Measurements from ENCODE around the gene STXBP1. TPM values are rescaled to one million over a fixed set of nuclear protein-coding genes. Genes with fewer than 3 reads are reported as not detected.

STXBP1 gene
- total RNA-seq, 6 experiments from 2014 or later = 1.8 to 13.5 (median 4.1) TPM

DNA sequence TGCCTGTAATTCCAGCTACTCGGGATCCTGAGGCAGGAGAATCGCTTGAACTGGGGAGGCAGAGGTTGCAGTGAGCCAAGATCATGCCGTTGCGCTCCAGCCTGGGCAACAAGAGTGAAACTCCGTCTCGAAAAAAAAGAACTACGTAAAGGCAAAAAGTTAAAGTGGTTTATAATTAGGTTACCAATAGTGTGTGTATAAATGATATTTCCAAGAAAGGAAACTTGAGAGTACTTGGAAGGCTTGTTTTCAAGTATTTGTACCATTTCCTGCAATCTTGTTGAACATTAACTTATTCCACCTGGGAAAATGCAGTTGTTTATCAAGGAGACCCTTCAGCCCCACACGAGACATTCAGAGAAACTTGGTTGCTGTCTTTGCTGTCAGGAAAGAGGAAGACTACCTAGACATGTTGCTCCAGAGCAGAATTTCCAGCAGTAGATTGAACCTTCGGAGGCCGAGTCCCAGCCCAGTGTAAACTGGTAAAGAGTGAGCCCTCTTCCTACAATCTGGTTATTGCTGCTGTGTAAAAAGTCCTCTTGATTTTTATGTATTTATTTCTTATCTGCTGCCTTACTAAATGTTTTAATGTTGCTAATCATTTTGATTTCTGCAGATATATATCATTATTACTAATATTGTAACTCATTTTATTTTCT, 30.1 kb downstream of the STXBP1 start:
- H3K4me1 ChIP-seq = peaks cover 0 to 6% (median 0%) of the 10 kb centered on the region in 4 donors
- no peak overlapping the region for H3K27ac ChIP-seq
- WGBS (ENCODE audit: insufficient coverage, low coverage, low lambda C conversion rate, missing lambda C conversion rate) = 56% methylated on average over 10 of the region's 10 CpGs
- TF ChIP-seq, protein P1, sequence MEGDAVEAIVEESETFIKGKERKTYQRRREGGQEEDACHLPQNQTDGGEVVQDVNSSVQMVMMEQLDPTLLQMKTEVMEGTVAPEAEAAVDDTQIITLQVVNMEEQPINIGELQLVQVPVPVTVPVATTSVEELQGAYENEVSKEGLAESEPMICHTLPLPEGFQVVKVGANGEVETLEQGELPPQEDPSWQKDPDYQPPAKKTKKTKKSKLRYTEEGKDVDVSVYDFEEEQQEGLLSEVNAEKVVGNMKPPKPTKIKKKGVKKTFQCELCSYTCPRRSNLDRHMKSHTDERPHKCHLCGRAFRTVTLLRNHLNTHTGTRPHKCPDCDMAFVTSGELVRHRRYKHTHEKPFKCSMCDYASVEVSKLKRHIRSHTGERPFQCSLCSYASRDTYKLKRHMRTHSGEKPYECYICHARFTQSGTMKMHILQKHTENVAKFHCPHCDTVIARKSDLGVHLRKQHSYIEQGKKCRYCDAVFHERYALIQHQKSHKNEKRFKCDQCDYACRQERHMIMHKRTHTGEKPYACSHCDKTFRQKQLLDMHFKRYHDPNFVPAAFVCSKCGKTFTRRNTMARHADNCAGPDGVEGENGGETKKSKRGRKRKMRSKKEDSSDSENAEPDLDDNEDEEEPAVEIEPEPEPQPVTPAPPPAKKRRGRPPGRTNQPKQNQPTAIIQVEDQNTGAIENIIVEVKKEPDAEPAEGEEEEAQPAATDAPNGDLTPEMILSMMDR (IDR thresholded peaks at IDR 0.05) = no peak
- TF ChIP-seq POLR2A (IDR thresholded peaks at IDR 0.05) = no peak
- no peaks in the 10 kb centered on the region for H3K36me3 ChIP-seq
- no peaks in the 10 kb centered on the region for H3K27me3 ChIP-seq
- intact Hi-C loops (cut with DNase I) = no loop called here
- DNase-seq (no peak), ATAC-seq (no peak)
- no peak overlapping the region for H3K4me3 ChIP-seq
- no peaks in the 10 kb centered on the region for H3K9me3 ChIP-seq

DNA sequence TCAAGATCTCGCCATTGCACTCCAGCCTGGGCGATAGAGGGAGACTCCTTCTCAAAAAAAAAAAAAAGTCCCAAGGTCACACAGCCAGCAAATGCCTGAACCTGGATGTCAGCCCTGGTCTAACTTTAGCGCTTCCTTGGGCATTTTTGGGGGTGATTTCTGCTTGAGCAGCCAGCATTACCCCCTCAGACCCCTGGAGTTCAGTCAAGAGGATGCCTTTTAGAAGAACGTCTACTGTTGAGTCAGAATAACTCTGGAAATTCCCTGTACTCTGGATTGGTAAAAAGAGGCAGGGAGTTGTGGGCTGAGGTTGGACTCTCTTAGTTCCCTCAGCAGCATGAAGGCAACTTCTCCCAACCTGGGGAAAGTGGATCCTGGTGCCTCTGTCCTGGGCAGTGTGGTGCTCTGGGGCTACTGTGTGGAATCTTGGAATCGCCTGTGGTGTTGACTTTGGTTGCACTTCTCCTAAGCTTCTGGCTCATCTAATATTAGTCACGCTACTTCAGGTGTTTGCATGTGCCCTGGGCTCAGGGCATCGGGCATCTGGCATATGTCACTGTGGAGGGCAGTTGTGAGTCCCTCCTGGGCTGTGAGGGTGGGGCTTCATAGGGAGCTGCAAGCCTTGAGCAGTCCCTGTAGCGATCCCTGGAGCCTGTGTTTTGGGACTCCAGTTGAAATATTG, 32.2 kb downstream of the STXBP1 start:
- Histone ChIP-seq H3K4me1 (no peaks in the 10 kb centered on the region), H3K27ac (no peak overlapping the region), H3K4me3 (no peak overlapping the region), H3K36me3 (no peaks in the 10 kb centered on the region), H3K9me3 (no peaks in the 10 kb centered on the region), H3K27me3 (no peaks in the 10 kb centered on the region)
- DNase-seq (no peak), ATAC-seq (no peak)
- TF ChIP-seq POLR2A (IDR thresholded peaks at IDR 0.05) = no peak
- TF ChIP-seq, protein P1 (IDR thresholded peaks at IDR 0.05) = no peak
- whole genome bisulfite sequencing (ENCODE audit: insufficient coverage, low coverage, low lambda C conversion rate, missing lambda C conversion rate) = 100% methylated on average over 2 of the region's 8 CpGs
- intact Hi-C loops (cut with DNase I) = no loop called here

DNA sequence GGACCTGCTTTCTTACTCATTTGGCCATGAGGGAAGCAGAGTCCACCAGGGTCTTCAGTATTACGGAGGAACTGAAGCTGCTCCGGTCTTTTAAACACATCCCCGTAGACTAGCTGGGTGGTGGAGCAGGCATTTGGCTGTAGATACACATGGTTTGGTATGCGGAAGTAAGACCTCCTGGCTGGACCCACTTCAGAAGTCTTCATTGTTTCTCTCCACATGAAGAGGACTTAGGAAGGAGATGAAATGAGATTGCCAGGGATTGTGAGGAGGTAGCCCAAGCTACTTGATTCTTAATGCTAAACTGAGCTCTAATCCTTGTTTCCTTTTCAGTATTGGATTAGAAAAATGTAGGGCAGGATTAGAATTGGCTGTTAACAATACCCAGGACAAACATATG, 32.9 kb downstream of the STXBP1 start:
- H3K27me3 ChIP-seq = no peaks in the 10 kb centered on the region
- TF ChIP-seq, protein P1 (IDR thresholded peaks at IDR 0.05) = no peak
- TF ChIP-seq POLR2A (IDR thresholded peaks at IDR 0.05) = no peak
- DNase-seq = no peak
- no peak for ATAC-seq
- H3K4me1 ChIP-seq = no peaks in the 10 kb centered on the region
- no peaks in the 10 kb centered on the region for H3K36me3 ChIP-seq
- intact Hi-C loops (cut with DNase I) = no loop called here
- no peaks in the 10 kb centered on the region for H3K9me3 ChIP-seq
- no peak overlapping the region for H3K4me3 ChIP-seq
- H3K27ac ChIP-seq = no peak overlapping the region
- 73% methylated on average over 3 of the region's 4 CpGs for WGBS (ENCODE audit: insufficient coverage, low coverage, low lambda C conversion rate, missing lambda C conversion rate)

DNA sequence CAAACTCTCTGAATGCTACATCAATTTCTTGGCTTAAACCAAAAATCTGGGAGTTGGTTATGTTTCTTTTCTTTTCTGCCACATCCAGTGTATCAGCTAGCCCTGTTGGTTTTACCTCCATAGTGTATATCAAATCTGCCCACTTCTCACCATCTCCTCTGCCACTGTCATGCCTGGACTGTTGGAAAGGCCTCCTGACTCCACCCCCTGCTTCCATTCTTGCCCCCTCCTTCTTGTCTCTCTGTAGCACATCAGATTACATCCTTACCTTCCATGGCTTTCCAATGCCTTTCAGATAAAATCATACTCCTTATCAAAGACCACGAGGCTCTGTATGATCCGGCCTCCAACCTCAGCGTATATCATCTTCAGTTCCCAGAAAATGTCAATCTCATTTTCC, 35.4 kb downstream of the STXBP1 start:
- Histone ChIP-seq H3K27ac (no peak overlapping the region), H3K36me3 (no peaks in the 10 kb centered on the region), H3K4me3 (no peak overlapping the region), H3K9me3 (no peaks in the 10 kb centered on the region), H3K4me1 (no peaks in the 10 kb centered on the region), H3K27me3 (no peaks in the 10 kb centered on the region)
- DNase-seq = no peak
- intact Hi-C loops (cut with DNase I) = no loop called here
- TF ChIP-seq, protein P1 (IDR thresholded peaks at IDR 0.05) = no peak
- 78% methylated on average over 3 of the region's 3 CpGs for WGBS (ENCODE audit: insufficient coverage, low coverage, low lambda C conversion rate, missing lambda C conversion rate)
- no peak for ATAC-seq

Measured in right lobe of liver (tissue), 6 donors.